Kasumi-1 (cell line): Measurements from ENCODE around the gene MMP24.

Experiments used
- DNase-seq, 2 experiments: peaks; one replicate each; lab custom pipeline; 2025; lab: John Stamatoyannopoulos, UW

The MMP24 gene

GRCh38 chr20:35279040-35279439 is 52.5 kb downstream of the MMP24 start:
- no peak for DNase-seq

GRCh38 chr20:35279533-35280174 is 53.2 kb downstream of the MMP24 start:
- DNase-seq = no peak

GRCh38 chr20:35280523-35280922 is 54.0 kb downstream of the MMP24 start:
- DNase-seq = no peak

GRCh38 chr20:35281506-35282101 is 55.1 kb downstream of the MMP24 start:
- DNase-seq = no peak

GRCh38 chr20:35283441-35284266 is 57.2 kb downstream of the MMP24 start:
- DNase-seq = peak in 1 of 2 experiments; percentile 24

GRCh38 chr20:35284267-35284991 is 57.9 kb downstream of the MMP24 start, which contains the start of gene EIF6:
TSS of gene EIF6 (minus strand) at chr20:35284772. CDS start at chr20:35284487, 285 bp downstream.
- peak; percentile 84 to 90 for DNase-seq

GRCh38 chr20:35284992-35285805 is 58.7 kb downstream of the MMP24 start:
- DNase-seq = no peak

- no peak for DNase-seq
These were observed 59.3 kb downstream of the MMP24 start for GRCh38 chr20:35285806-35286076.

GRCh38 chr20:35286077-35286898 is 59.8 kb downstream of the MMP24 start:
- DNase-seq = no peak

- DNase-seq = no peak
These were observed 60.5 kb downstream of the MMP24 start for GRCh38 chr20:35286899-35287508.

GRCh38 chr20:35287509-35288324 is 61.2 kb downstream of the MMP24 start:
- DNase-seq = no peak

GRCh38 chr20:35288325-35289060 is 62.0 kb downstream of the MMP24 start:
- DNase-seq = no peak

- DNase-seq = no peak
These were observed 63.8 kb downstream of the MMP24 start for GRCh38 chr20:35290186-35290886.

- no peak for DNase-seq
These were observed 64.5 kb downstream of the MMP24 start for GRCh38 chr20:35290887-35291417.

- no peak for DNase-seq
These were observed 65.4 kb downstream of the MMP24 start, which contains the start of gene FAM83C for GRCh38 chr20:35291654-35292503. TSS of gene FAM83C (minus strand) at chr20:35292425. CDS start at chr20:35292304, 121 bp downstream.

GRCh38 chr20:35292504-35293285 is 66.2 kb downstream of the MMP24 start:
- no peak for DNase-seq
